SK-N-SH (cell line): ENCODE results near the gene SVIL. TPM values are rescaled to one million over a fixed set of nuclear protein-coding genes. Genes with fewer than 3 reads are reported as not detected.
"Not testable (repeated sequence)": the region's sequence is repeated elsewhere in the genome, so short reads cannot be mapped to it uniquely, and the experiment has no call there.

Experiments
- CTCF ChIA-PET: fragments of 300-600, 350-600 bp; formaldehyde crosslinking; extraction: SDS; loops from one replicate; lab custom pipeline; 2021; lab: Yijun Ruan, JAX
- POLR2A ChIA-PET: fragments of 350-600 bp; sonication (Branson Sonifier 250); formaldehyde crosslinking; extraction: SDS; loops from one replicate; lab custom pipeline; 2020; ENCODE audit warnings: antibody characterized with exemption, inconsistent platforms; lab: Yijun Ruan, JAX
- DNase-seq: peaks from one replicate; pipeline ENCODE4 v3.0.0; 2012
- H2AFZ ChIP-seq: fragments of 200-600 bp; sonication (generic); 2 replicates; pipeline ENCODE4 v1.8.1; 2016; ENCODE audit warnings: antibody characterized with exemption, mild to moderate bottlenecking, low read depth
- H3F3A ChIP-seq: fragments of 200-600 bp; sonication (generic); replicated peaks from 2 replicates; pipeline ENCODE3; 2016; ENCODE audit warnings: antibody characterized with exemption, mild to moderate bottlenecking; ENCODE audit not compliant: insufficient read depth
- H3K27ac ChIP-seq, 2 experiments: fragments of 200-500 bp in 1 of 2; fragments of 200-600 bp in 1 of 2; sonication (Bioruptor generic) in 1 of 2; sonication (generic), shearing (Covaris generic) in 1 of 2; 2 replicates each; pipeline versions ENCODE4 v1.5.1 to v1.6.1; 2014 to 2016; ENCODE audit warnings: low read depth in 2 of 2, inconsistent platforms in 1 of 2, low read length in 1 of 2, mild to moderate bottlenecking in 1 of 2, mixed read lengths in 1 of 2
- H3K27me3 ChIP-seq: fragments of 200-600 bp; sonication (generic), shearing (Covaris generic); 2 replicates; pipeline ENCODE4 v1.6.1; 2016; ENCODE audit warnings: mixed run types; ENCODE audit not compliant: insufficient read depth
- H3K36me3 ChIP-seq, 2 experiments: fragments of 200-500 bp in 1 of 2; fragments of 200-600 bp in 1 of 2; sonication (Bioruptor generic) in 1 of 2; sonication (generic) in 1 of 2; replicated peaks in 1 of 2; 2 replicates each; pipeline versions ENCODE3 to v1.5.1; 2014 to 2016; ENCODE audit warnings: low read length in 1 of 2, mild to moderate bottlenecking in 1 of 2; ENCODE audit not compliant: insufficient read depth in 2 of 2, control insufficient read depth in 1 of 2
- H3K4me1 ChIP-seq, 2 experiments: fragments of 200-500 bp in 1 of 2; fragments of 200-600 bp in 1 of 2; sonication (Bioruptor generic) in 1 of 2; sonication (generic), shearing (Covaris generic) in 1 of 2; 2 replicates each; pipeline versions ENCODE4 v1.5.1 to v1.6.1; 2014 to 2016; ENCODE audit warnings: low read depth in 1 of 2, low read length in 1 of 2, mixed run types in 1 of 2; ENCODE audit not compliant: insufficient read depth in 2 of 2, control insufficient read depth in 1 of 2
- H3K4me2 ChIP-seq: fragments of 200-600 bp; sonication (generic), shearing (Covaris generic); 2 replicates; pipeline ENCODE4 v1.6.1; 2017; ENCODE audit warnings: mixed run types
- H3K4me3 ChIP-seq, 2 experiments: fragments of 200-500 bp in 1 of 2; fragments of 200-600 bp in 1 of 2; sonication (Bioruptor generic) in 1 of 2; sonication (generic), shearing (Covaris generic) in 1 of 2; 2 replicates each; pipeline versions ENCODE4 v1.5.1 to v1.8.1; 2014 to 2016; ENCODE audit warnings: low read depth in 2 of 2, inconsistent platforms in 1 of 2, low read length in 1 of 2, mild to moderate bottlenecking in 1 of 2, mixed read lengths in 1 of 2, moderate library complexity in 1 of 2
- H3K79me2 ChIP-seq: fragments of 200-600 bp; sonication (generic); 2 replicates; pipeline ENCODE4 v1.8.1; 2017; ENCODE audit warnings: mild to moderate bottlenecking; ENCODE audit not compliant: insufficient read depth
- H3K9ac ChIP-seq: fragments of 200-600 bp; sonication (generic); 2 replicates; pipeline ENCODE4 v1.6.1; 2017; ENCODE audit warnings: mixed run types
- H3K9me2 ChIP-seq: fragments of 200-600 bp; sonication (generic); 2 replicates; pipeline ENCODE4 v1.6.1; 2017; ENCODE audit warnings: mixed run types
- H3K9me3 ChIP-seq: fragments of 200-600 bp; sonication (generic); 2 replicates; pipeline ENCODE4 v1.6.1; 2017; ENCODE audit warnings: mixed run types, mild to moderate bottlenecking, moderate library complexity
- H4K20me1 ChIP-seq: fragments of 200-600 bp; sonication (generic); 2 replicates; pipeline ENCODE4 v1.6.1; 2017; ENCODE audit warnings: mild to moderate bottlenecking, mixed run types; ENCODE audit not compliant: insufficient read depth
- ELF1 ChIP-seq: IDR thresholded peaks from 2 replicates; pipeline ENCODE4 v1.4.0; 2012
- GABPA ChIP-seq: IDR thresholded peaks from 2 replicates; pipeline ENCODE4 v1.4.0; 2012; ENCODE audit warnings: low read depth, mild to moderate bottlenecking
- GATA2 ChIP-seq: sonication (generic); formaldehyde crosslinking; IDR thresholded peaks from 2 replicates; pipeline ENCODE4 v1.5.0; 2020; ENCODE audit warnings: mild to moderate bottlenecking, missing genetic modification reagents
- NFIC ChIP-seq: IDR thresholded peaks from 2 replicates; pipeline ENCODE4 v1.4.0; 2012; ENCODE audit warnings: borderline replicate concordance
- RAD21 ChIP-seq: IDR thresholded peaks from 2 replicates; pipeline ENCODE4 v1.6.1; 2012; ENCODE audit warnings: mild to moderate bottlenecking, low read length
- TAF1 ChIP-seq: IDR thresholded peaks from 2 replicates; pipeline ENCODE4 v1.6.1; 2012; ENCODE audit warnings: low read depth, mild to moderate bottlenecking, low read length, moderate library complexity, borderline replicate concordance
- WGBS: methylation state at CpG from one replicate; pipeline ENCODE4 v1.1.6; 2017; ENCODE audit warnings: low lambda C conversion rate; 5-methylcytosine and 5-hydroxymethylcytosine counted together
- polyA plus RNA-seq, 3 experiments: library from polyadenylated mRNA; depleted of rRNA; stranded (reverse); fragments of >200 nt; gene quantifications; 2 replicates each; pipeline ENCODE4 v1.2.3, GENCODE V29; 2012
- TF ChIP-seq, protein P1 (sequence below): fragments of 200-600 bp; sonication (generic); IDR thresholded peaks from 2 replicates; pipeline ENCODE4 v1.6.1; 2017; ENCODE audit warnings: antibody characterized with exemption, mild to moderate bottlenecking, moderate library complexity
- TF ChIP-seq, protein P2 (sequence below): IDR thresholded peaks from 2 replicates; pipeline ENCODE4 v1.6.1; 2012; ENCODE audit warnings: mild to moderate bottlenecking, low read depth, low read length, moderate library complexity
- TF ChIP-seq, protein P3 (sequence below): IDR thresholded peaks from 2 replicates; pipeline ENCODE4; 2012

The SVIL gene
- polyA plus RNA-seq, 1 of the 3 experiments (the other 2 are of a cell fraction): 48.7 TPM

DNA sequence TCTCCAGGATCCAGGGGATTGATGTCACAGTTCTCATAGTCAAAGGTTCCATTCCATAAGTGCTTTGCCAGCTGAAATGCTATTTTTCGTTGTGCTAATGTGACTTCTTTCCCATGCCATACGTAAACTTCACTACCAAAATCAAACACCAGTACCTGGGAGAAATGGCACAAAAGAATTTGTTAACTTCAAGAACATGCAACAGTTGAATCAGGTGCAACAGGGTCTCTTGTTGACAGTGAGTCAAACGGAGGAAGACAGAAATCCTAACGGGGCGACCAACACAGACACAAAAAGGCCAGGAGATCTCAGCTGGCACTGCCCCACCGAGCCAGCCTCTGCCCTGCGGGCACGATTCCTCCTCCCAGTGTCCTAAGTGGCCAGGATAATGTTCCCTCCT, 150.1 kb downstream of the SVIL start:
- POLR2A ChIA-PET, H3K9ac ChIP-seq, H3K27ac ChIP-seq, H3K4me3 ChIP-seq, H3K27me3 ChIP-seq, DNase-seq, H3F3A ChIP-seq, H3K4me2 ChIP-seq, H4K20me1 ChIP-seq, H3K9me2 ChIP-seq, H2AFZ ChIP-seq, H3K79me2 ChIP-seq, H3K9me3 ChIP-seq, CTCF ChIA-PET: not testable (repeated sequence)
- WGBS: 91% methylated on average over 8 of the region's 8 CpGs
- peaks cover 12 to 22% of the 10 kb centered on the region in 2 experiments; a peak in 3 of 4 replicates for H3K4me1 ChIP-seq
- H3K36me3 ChIP-seq: peaks cover 72 to 73% of the 10 kb centered on the region in 2 experiments

DNA sequence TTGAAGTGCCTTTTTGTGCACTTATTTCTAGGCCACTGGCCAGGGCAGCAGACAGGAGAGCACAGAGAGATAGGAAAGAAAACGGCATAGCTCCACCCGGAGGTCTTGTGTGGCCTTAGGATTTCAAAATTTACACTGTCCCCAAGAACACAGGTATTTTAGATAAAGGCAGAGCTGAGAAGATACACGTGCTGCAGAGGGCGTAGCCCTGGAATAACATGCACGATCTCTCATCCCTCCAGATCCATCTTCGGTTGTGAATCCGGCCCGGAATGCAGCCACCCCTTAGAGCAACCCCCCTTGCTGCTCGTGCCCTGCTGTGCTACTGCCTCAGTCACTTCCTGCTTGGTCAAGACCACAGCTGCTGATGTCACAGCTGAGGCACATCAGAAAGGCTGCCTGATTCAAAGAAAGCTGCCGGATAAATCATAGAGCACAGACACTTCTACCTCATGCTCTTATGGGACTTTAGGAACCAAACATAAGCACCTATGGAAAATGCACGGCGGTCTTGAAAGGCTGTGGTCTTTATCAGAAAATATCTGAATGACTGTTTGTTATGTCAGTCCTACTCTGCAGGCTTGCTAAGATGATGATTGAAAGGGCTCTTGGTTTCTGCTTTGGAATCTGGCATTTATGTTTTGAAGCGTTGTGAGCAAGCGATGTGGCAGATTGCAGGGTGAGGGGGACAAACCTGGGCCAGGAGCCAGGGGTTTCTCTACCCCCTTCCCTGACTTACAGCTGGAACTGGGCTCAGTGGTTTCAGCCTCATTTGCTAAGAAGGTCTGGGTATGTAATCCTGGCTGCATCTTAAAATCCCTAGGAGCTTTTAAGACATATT, 152.0 kb downstream of the SVIL start:
- Histone ChIP-seq H3K4me1 (peaks cover 21 to 22% of the 10 kb centered on the region in 2 experiments; a peak in 3 of 4 replicates), H3K36me3 (peaks cover 66 to 76% of the 10 kb centered on the region in 2 experiments), H3K79me2 (no peaks in the 10 kb centered on the region), H3K9ac (peak overlapping the region; percentile 25; the same call in 1 of the 2 replicates), H3K4me3 (no peak overlapping the region), H2AFZ (no peak overlapping the region), H4K20me1 (peaks cover 11% of the 10 kb centered on the region; the same call in 1 of the 2 replicates), H3F3A (peaks cover 10% of the 10 kb centered on the region), H3K27ac (peak overlapping the region in 1 of 2 experiments; percentile 39; a peak in 2 of 4 replicates), H3K9me3 (no peaks in the 10 kb centered on the region), H3K27me3 (no peaks in the 10 kb centered on the region), H3K9me2 (no peaks in the 10 kb centered on the region), H3K4me2 (peak overlapping the region; percentile 24; the same call in 1 of the 2 replicates)
- WGBS: 61% methylated on average over 14 of the region's 14 CpGs
- peak; percentile 59 for DNase-seq
- ChIA-PET POLR2A (no interaction called here), CTCF (interaction anchor here (0.5 to 3.0 kb wide), 11 partner anchors 12 to 819 kb away, joined by 3 to 9 read pairs (median 5); no protein-coding TSS in a partner anchor)
- TF ChIP-seq, protein P1, sequence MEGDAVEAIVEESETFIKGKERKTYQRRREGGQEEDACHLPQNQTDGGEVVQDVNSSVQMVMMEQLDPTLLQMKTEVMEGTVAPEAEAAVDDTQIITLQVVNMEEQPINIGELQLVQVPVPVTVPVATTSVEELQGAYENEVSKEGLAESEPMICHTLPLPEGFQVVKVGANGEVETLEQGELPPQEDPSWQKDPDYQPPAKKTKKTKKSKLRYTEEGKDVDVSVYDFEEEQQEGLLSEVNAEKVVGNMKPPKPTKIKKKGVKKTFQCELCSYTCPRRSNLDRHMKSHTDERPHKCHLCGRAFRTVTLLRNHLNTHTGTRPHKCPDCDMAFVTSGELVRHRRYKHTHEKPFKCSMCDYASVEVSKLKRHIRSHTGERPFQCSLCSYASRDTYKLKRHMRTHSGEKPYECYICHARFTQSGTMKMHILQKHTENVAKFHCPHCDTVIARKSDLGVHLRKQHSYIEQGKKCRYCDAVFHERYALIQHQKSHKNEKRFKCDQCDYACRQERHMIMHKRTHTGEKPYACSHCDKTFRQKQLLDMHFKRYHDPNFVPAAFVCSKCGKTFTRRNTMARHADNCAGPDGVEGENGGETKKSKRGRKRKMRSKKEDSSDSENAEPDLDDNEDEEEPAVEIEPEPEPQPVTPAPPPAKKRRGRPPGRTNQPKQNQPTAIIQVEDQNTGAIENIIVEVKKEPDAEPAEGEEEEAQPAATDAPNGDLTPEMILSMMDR: peak; percentile 32; the same call in 1 of the 2 replicates
- 0 out of 2 replicates have a peak, but pooled peaks have one; percentile 12 for TF ChIP-seq RAD21
- peak; percentile 31; the same call in 1 of the 2 replicates for TF ChIP-seq ELF1
- TF ChIP-seq NFIC: no peak
- no peak for TF ChIP-seq GABPA
- TF ChIP-seq GATA2: no peak

DNA sequence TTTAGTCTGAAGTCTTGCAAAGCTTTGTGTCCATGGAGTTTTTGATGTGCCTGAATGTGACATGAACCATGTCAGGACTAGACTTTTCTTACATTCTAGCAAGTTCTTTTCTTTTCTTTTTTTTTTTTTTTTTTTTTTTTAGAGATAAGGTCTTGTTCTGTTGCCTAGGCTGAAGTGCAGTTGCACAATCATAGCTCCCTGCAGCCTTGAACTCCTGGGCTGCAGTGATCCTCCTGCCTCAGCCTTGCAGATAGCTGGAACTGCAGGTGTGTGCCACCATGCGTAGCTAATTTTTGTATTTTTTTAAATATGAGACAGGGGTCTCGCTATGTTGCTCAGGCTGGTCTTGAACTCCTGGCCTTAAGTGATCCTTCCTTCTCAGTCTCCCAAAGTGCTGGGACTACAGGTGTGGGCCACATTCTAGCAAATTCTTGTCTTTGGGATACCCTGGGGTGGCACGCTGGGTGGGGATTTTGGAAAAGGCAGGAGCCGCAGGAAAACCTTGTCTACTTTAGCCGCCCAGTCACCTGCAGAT, 152.8 kb downstream of the SVIL start:
- Histone ChIP-seq H3K4me1 (peaks cover 22 to 25% of the 10 kb centered on the region in 2 experiments; a peak in 3 of 4 replicates), H3K36me3 (peaks cover 67 to 78% of the 10 kb centered on the region in 2 experiments), H4K20me1 (peaks cover 17% of the 10 kb centered on the region; the same call in 1 of the 2 replicates), H3K9me3 (no peaks in the 10 kb centered on the region), H3K9me2 (no peaks in the 10 kb centered on the region), H3K4me2 (no peak overlapping the region), H3F3A (peaks cover 13% of the 10 kb centered on the region), H3K4me3 (no peak overlapping the region), H3K79me2 (no peaks in the 10 kb centered on the region), H3K27ac (0 out of 4 replicates have a peak overlapping the region, but pooled peaks of 1 of the 2 experiments have one; percentile 39), H3K9ac (no peak overlapping the region), H3K27me3 (no peaks in the 10 kb centered on the region), H2AFZ (no peak overlapping the region)
- ChIA-PET POLR2A (no interaction called here), CTCF (interaction anchor here (0.8 to 3.0 kb wide), 9 partner anchors 15 to 818 kb away, joined by 3 to 9 read pairs (median 6); no protein-coding TSS in a partner anchor)
- no peak for DNase-seq
- WGBS: 96% methylated on average over 5 of the region's 5 CpGs
- TF ChIP-seq, protein P2, sequence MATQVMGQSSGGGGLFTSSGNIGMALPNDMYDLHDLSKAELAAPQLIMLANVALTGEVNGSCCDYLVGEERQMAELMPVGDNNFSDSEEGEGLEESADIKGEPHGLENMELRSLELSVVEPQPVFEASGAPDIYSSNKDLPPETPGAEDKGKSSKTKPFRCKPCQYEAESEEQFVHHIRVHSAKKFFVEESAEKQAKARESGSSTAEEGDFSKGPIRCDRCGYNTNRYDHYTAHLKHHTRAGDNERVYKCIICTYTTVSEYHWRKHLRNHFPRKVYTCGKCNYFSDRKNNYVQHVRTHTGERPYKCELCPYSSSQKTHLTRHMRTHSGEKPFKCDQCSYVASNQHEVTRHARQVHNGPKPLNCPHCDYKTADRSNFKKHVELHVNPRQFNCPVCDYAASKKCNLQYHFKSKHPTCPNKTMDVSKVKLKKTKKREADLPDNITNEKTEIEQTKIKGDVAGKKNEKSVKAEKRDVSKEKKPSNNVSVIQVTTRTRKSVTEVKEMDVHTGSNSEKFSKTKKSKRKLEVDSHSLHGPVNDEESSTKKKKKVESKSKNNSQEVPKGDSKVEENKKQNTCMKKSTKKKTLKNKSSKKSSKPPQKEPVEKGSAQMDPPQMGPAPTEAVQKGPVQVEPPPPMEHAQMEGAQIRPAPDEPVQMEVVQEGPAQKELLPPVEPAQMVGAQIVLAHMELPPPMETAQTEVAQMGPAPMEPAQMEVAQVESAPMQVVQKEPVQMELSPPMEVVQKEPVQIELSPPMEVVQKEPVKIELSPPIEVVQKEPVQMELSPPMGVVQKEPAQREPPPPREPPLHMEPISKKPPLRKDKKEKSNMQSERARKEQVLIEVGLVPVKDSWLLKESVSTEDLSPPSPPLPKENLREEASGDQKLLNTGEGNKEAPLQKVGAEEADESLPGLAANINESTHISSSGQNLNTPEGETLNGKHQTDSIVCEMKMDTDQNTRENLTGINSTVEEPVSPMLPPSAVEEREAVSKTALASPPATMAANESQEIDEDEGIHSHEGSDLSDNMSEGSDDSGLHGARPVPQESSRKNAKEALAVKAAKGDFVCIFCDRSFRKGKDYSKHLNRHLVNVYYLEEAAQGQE: no peak
- TF ChIP-seq, protein P1: no peak
- TF ChIP-seq, protein P3, sequence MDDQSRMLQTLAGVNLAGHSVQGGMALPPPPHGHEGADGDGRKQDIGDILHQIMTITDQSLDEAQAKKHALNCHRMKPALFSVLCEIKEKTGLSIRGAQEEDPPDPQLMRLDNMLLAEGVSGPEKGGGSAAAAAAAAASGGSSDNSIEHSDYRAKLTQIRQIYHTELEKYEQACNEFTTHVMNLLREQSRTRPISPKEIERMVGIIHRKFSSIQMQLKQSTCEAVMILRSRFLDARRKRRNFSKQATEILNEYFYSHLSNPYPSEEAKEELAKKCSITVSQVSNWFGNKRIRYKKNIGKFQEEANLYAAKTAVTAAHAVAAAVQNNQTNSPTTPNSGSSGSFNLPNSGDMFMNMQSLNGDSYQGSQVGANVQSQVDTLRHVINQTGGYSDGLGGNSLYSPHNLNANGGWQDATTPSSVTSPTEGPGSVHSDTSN: no peak
- no peak for TF ChIP-seq TAF1
